Activated CD4-positive, alpha-beta T cell treated with anti-CD3 and anti-CD28 coated beads, Interleukin-2, amount 10 ng/mL, durations not matched to agents 7 days and 5 days (primary cell): Measurements from ENCODE around the gene TPSG1. TPM values are rescaled to one million over a fixed set of nuclear protein-coding genes. Genes with fewer than 3 reads are reported as not detected.

Experiments
- CTCF ChIA-PET: fragments of 350-600 bp; sonication (Branson Sonifier 250); formaldehyde crosslinking; loops from one replicate; lab custom pipeline; 2021; ENCODE audit warnings: antibody characterized with exemption; lab: Charles Lee
- POLR2A ChIA-PET: fragments of 350-600 bp; sonication (Branson Sonifier 250); formaldehyde crosslinking; loops from one replicate; lab custom pipeline; 2021; ENCODE audit warnings: antibody characterized with exemption; lab: Charles Lee
- DNase-seq: peaks from one replicate; pipeline ENCODE4 v3.0.0-alpha.2; 2020
- H3K27ac Mint-ChIP-seq: one replicate; pipeline ENCODE4 v1.8.0; 2021; ENCODE audit warnings: mild to moderate bottlenecking, moderate library complexity, mixed read lengths
- H3K27me3 Mint-ChIP-seq: one replicate; pipeline ENCODE4 v1.8.0; 2021; ENCODE audit warnings: mixed read lengths
- H3K36me3 Mint-ChIP-seq: one replicate; pipeline ENCODE4 v1.8.0; 2021; ENCODE audit warnings: low read depth, mixed read lengths
- H3K4me1 Mint-ChIP-seq: one replicate; pipeline ENCODE4 v1.8.0; 2021; ENCODE audit warnings: mixed read lengths
- H3K4me3 Mint-ChIP-seq: one replicate; pipeline ENCODE4 v1.8.0; 2021; ENCODE audit warnings: mild to moderate bottlenecking, moderate library complexity, mixed read lengths
- H3K9me3 Mint-ChIP-seq: one replicate; pipeline ENCODE4 v1.8.0; 2021; ENCODE audit warnings: mixed read lengths
- total RNA-seq, 2 experiments: library from RNA; stranded (reverse); gene quantifications; one replicate each; pipeline ENCODE4 v1.2.3, GENCODE V29; 2021

TPSG1 gene
- total RNA-seq, 2 experiments from 2014 or later = not detected

DNA sequence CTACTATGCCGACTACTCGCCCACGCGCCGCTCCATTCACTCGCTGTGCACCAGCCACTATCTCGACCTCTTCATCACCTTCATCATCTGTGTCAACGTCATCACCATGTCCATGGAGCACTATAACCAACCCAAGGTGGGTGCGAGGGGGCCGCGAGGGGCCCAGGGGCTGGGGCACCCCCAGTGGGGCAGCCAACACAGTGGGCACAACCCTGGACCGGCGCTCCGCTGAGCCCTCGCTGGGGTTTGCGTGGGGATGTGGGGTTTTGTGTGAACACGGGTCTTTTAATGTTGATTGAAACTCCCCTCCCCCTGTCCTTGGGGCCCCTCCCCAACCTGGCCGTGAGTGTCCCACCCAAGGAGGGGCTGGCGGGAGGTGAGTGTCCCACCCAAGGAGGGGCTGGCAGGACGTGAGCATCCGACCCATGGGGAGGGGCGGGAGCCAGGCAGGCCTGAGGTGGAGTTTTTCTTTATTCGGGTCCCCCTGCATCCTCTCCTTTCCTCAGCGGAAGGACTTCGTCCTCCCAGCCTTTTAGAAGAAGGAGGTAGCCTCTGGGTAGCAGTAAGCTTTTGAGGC, 11.2 kb downstream of the TPSG1 start:
- Mint-ChIP-seq H3K36me3 (no peaks in the 10 kb centered on the region), H3K9me3 (no peaks in the 10 kb centered on the region), H3K27ac (no peak overlapping the region), H3K4me3 (no peak overlapping the region), H3K27me3 (no peaks in the 10 kb centered on the region), H3K4me1 (no peaks in the 10 kb centered on the region)
- ChIA-PET POLR2A (no interaction called here), CTCF (no interaction called here)
- DNase-seq = no peak

DNA sequence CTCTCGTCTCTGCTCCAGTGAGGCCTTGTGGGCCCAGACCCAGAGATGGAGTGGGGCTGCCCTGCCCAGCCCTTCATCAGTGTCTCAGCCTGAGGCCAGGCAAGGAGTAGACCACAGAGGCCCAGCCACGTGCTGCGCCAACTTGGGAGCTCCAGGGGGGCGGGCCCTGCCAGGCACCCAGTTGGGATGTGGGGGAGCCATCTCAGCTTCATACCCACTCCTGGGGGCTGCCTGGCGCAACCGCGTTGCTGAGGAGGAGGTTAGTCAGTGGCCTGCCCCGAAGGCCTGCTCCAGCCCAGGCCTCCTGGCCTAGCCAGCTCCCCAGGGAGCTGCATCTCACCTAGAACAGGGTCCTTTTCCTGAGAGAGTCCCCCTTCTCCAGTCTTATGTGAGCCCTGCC, 11.8 kb downstream of the TPSG1 start:
- H3K4me1 Mint-ChIP-seq = peaks cover 2% of the 10 kb centered on the region
- CTCF ChIA-PET = interaction anchor here (1.0 kb wide), 1 partner anchor 520 kb away, joined by 3 read pairs; no protein-coding TSS in a partner anchor
- H3K4me3 Mint-ChIP-seq = no peak overlapping the region
- no peak overlapping the region for H3K27ac Mint-ChIP-seq
- DNase-seq = no peak
- no peaks in the 10 kb centered on the region for H3K27me3 Mint-ChIP-seq
- no peaks in the 10 kb centered on the region for H3K9me3 Mint-ChIP-seq
- H3K36me3 Mint-ChIP-seq = no peaks in the 10 kb centered on the region
- POLR2A ChIA-PET = no interaction called here

DNA sequence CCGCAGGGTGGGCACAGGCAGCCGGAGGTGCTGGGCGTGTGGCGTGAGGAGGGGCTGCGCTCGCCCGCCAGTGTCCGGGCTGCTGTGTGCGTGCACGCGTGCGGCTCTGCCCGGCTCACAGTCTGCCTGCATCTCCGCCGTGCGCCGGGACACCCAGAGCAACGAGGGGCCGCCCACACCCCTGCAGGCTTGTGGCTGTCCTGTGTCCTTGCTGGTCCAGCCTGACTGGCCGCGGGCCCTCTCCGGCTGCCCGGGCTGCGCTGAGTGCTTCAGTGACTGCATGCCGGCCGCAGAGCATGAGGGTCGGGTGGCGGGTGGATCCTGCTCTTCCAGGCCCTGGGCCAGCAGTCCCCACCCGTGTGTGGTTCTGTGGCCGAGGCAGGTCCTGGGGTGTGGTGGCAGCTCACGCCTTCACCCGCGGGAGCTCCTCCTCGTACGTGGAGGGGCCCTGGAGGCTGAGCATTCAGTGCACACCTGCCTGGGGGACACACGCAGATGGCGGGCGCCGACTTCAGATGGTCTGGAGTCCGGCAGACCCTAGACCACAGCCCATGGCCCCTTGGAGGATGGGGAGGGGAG, 12.4 kb downstream of the TPSG1 start:
- Mint-ChIP-seq H3K9me3 (no peaks in the 10 kb centered on the region), H3K27me3 (no peaks in the 10 kb centered on the region), H3K36me3 (no peaks in the 10 kb centered on the region), H3K27ac (no peak overlapping the region), H3K4me3 (no peak overlapping the region), H3K4me1 (peaks cover 4% of the 10 kb centered on the region)
- no peak for DNase-seq
- ChIA-PET POLR2A (no interaction called here), CTCF (interaction anchor here (1.0 kb wide), 1 partner anchor 520 kb away, joined by 3 read pairs; no protein-coding TSS in a partner anchor)

DNA sequence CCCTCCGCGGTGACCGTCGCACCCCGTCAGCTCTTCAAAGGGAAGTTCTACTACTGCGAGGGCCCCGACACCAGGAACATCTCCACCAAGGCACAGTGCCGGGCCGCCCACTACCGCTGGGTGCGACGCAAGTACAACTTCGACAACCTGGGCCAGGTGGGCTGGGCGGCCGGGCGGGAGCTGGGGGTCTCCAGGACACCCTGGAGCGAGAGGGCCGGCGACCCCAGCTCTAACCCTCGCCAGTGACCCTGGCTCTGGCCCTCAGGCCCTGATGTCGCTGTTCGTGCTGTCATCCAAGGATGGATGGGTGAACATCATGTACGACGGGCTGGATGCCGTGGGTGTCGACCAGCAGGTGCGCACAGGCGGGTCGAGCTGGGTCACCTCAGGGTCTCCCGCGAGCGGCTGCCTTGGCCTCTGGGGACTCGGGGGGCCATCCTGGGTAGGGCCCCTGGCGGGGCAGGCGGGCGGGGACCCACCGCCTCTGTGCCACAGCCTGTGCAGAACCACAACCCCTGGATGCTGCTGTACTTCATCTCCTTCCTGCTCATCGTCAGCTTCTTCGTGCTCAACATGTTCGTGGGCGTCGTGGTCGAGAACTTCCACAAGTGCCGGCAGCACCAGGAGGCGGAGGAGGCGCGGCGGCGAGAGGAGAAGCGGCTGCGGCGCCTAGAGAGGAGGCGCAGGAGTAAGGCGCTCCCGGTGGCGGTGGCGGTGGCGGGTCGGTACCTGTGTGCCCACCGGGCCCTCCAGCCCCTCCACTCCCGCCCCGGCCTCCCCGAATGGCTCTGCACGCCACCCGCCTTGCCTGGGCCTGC, 13.4 kb downstream of the TPSG1 start:
- Mint-ChIP-seq H3K36me3 (no peaks in the 10 kb centered on the region), H3K9me3 (no peaks in the 10 kb centered on the region), H3K27me3 (no peaks in the 10 kb centered on the region), H3K4me3 (no peak overlapping the region), H3K27ac (no peak overlapping the region), H3K4me1 (peaks cover 4% of the 10 kb centered on the region)
- ChIA-PET CTCF (no interaction called here), POLR2A (no interaction called here)
- no peak for DNase-seq

DNA sequence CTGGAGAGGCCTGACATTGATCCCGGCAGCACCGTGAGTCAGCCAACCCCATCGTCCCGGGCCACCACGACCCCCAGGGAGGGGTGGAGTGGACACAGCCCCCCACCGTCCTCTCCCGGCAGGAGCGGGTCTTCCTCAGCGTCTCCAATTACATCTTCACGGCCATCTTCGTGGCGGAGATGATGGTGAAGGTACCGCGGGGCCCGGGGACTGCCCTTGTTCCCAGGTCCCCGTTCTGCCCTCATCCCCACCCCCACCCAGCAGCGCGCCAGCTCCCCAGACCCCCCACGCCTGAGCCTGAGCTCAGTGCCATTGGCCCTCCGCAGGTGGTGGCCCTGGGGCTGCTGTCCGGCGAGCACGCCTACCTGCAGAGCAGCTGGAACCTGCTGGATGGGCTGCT, 14.6 kb downstream of the TPSG1 start:
- H3K27me3 Mint-ChIP-seq = no peaks in the 10 kb centered on the region
- H3K27ac Mint-ChIP-seq = no peak overlapping the region
- no peaks in the 10 kb centered on the region for H3K9me3 Mint-ChIP-seq
- H3K4me1 Mint-ChIP-seq = peaks cover 4% of the 10 kb centered on the region
- H3K4me3 Mint-ChIP-seq = no peak overlapping the region
- POLR2A ChIA-PET = no interaction called here
- CTCF ChIA-PET = no interaction called here
- H3K36me3 Mint-ChIP-seq = no peaks in the 10 kb centered on the region
- DNase-seq = no peak

DNA sequence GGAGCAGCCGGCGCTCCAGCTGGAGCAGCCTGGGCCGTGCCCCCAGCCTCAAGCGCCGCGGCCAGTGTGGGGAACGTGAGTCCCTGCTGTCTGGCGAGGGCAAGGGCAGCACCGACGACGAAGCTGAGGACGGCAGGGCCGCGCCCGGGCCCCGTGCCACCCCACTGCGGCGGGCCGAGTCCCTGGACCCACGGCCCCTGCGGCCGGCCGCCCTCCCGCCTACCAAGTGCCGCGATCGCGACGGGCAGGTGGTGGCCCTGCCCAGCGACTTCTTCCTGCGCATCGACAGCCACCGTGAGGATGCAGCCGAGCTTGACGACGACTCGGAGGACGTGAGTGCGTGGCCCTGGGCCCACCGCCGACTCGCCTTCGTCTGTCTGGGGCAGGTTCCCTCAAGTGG, 16.0 kb downstream of the TPSG1 start:
- Mint-ChIP-seq H3K36me3 (no peaks in the 10 kb centered on the region), H3K4me3 (no peak overlapping the region), H3K4me1 (peaks cover 4% of the 10 kb centered on the region), H3K27me3 (no peaks in the 10 kb centered on the region), H3K27ac (no peak overlapping the region), H3K9me3 (no peaks in the 10 kb centered on the region)
- DNase-seq = no peak
- CTCF ChIA-PET = no interaction called here
- POLR2A ChIA-PET = no interaction called here

DNA sequence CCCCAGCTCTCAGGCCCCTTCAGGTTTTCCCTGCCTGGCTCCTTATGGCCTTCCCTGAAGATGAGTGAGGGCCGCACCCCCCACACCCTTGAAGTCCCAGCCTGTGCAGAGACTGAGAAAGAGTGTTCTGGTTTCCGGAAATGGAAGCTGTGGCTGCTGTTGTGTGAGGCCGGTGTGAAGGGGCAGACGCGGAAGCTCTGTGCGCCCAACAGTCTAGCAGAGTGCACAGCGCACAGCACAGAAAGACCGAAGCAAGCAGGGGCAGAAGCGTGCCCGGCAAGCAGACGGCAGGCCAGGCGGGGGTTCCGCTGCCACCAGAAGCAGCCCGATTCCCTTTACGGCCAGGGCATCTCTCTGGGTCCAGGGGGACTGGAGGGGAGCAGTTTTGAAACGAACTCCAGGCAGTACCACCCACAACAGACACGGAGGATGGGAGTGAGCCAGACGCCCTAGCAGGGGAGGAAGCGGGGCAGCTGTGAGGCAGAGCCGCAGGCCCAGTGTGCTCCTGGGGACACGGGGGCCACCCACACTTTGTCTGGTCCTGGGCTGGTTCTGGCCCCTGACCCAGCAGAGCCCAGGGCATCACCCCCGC, 16.7 kb downstream of the TPSG1 start:
- H3K9me3 Mint-ChIP-seq = no peaks in the 10 kb centered on the region
- H3K4me1 Mint-ChIP-seq = peaks cover 4% of the 10 kb centered on the region
- CTCF ChIA-PET = no interaction called here
- H3K27ac Mint-ChIP-seq = peak overlapping the region; percentile 87
- H3K4me3 Mint-ChIP-seq = peak overlapping the region; percentile 56
- H3K27me3 Mint-ChIP-seq = no peaks in the 10 kb centered on the region
- POLR2A ChIA-PET = no interaction called here
- H3K36me3 Mint-ChIP-seq = no peaks in the 10 kb centered on the region
- peak; percentile 22 for DNase-seq

DNA sequence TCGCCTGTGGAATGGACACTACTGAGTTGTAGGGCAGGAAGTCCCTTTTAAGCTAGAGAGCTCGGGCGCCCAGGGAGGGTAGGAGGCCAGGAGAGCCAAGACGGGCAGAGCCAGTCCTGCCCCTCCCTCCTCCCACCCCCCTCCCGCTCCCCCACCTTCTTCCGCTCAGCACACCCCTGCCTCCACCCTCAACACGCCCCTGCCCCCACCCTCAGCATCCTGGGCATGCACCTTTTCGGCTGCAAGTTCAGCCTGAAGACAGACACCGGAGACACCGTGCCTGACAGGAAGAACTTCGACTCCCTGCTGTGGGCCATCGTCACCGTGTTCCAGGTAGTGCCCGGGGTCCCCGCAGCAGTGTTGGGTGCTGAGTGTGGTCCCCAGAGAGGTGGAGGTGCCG, 18.3 kb downstream of the TPSG1 start:
- ChIA-PET CTCF (interaction anchor here (0.9 kb wide), 1 partner anchor 170 kb away, joined by 4 read pairs; no protein-coding TSS in a partner anchor), POLR2A (no interaction called here)
- peak; percentile 24 for DNase-seq
- H3K4me1 Mint-ChIP-seq = peaks cover 4% of the 10 kb centered on the region
- no peaks in the 10 kb centered on the region for H3K27me3 Mint-ChIP-seq
- peak overlapping the region; percentile 9 for H3K27ac Mint-ChIP-seq
- no peaks in the 10 kb centered on the region for H3K9me3 Mint-ChIP-seq
- peak overlapping the region; percentile 48 for H3K4me3 Mint-ChIP-seq
- no peaks in the 10 kb centered on the region for H3K36me3 Mint-ChIP-seq

DNA sequence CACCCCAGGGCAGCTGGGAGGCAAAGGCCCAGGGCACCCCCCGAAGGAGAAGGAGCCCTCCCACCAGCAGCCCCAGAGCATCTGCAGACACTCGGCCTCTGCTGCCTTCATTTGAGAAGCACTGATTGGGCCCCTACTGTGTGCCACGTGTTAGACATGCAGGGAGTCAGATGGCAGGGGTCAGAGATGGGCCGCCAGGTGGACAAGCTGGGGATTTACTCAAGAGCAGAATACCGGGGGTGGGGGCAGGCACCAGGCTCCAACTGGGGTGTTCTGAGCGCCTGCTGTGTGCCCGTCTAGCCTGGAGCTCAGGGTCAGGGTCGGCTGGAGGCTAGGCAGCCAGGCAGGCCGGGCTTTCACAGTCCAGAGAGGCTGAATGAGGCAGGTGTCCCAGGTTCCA, 18.7 kb downstream of the TPSG1 start:
- no peaks in the 10 kb centered on the region for H3K9me3 Mint-ChIP-seq
- H3K4me3 Mint-ChIP-seq = no peak overlapping the region
- ChIA-PET CTCF (no interaction called here), POLR2A (no interaction called here)
- H3K36me3 Mint-ChIP-seq = no peaks in the 10 kb centered on the region
- H3K27me3 Mint-ChIP-seq = no peaks in the 10 kb centered on the region
- H3K27ac Mint-ChIP-seq = no peak overlapping the region
- peaks cover 4% of the 10 kb centered on the region for H3K4me1 Mint-ChIP-seq
- no peak for DNase-seq

DNA sequence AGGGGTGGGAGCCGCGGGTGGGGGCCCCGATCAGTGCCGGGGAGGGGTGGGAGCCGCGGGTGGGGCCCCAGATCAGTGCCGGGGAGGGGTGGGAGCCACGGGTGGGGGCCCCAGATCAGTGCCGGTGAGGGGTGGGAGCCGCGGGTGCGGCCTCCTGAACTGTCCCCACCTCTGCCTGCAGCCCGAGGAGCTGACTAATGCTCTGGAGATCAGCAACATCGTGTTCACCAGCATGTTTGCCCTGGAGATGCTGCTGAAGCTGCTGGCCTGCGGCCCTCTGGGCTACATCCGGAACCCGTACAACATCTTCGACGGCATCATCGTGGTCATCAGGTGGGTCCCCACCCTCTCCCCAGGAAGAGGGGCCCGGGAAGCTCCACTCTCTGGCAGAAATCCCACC, 20.1 kb downstream of the TPSG1 start:
- Mint-ChIP-seq H3K36me3 (no peaks in the 10 kb centered on the region), H3K4me3 (no peak overlapping the region), H3K9me3 (no peaks in the 10 kb centered on the region), H3K27me3 (no peaks in the 10 kb centered on the region), H3K27ac (no peak overlapping the region), H3K4me1 (peaks cover 4% of the 10 kb centered on the region)
- no peak for DNase-seq
- ChIA-PET POLR2A (no interaction called here), CTCF (no interaction called here)

DNA sequence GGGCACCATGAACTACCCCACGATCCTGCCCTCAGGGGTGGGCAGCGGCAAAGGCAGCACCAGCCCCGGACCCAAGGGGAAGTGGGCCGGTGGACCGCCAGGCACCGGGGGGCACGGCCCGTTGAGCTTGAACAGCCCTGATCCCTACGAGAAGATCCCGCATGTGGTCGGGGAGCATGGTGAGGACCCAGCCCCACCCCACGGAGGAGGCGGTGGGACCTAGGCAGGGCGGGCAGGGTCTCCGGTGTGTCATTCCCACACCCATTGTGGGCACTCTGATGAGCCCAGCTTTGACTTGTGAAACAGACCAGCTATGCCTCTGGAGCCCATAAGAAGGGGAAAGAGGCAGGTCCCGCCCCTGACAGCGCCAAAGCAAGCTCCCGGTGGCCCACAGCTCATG, 22.8 kb downstream of the TPSG1 start:
- ChIA-PET POLR2A (no interaction called here), CTCF (no interaction called here)
- no peaks in the 10 kb centered on the region for H3K36me3 Mint-ChIP-seq
- H3K4me1 Mint-ChIP-seq = no peaks in the 10 kb centered on the region
- H3K4me3 Mint-ChIP-seq = no peak overlapping the region
- H3K27me3 Mint-ChIP-seq = no peaks in the 10 kb centered on the region
- no peak overlapping the region for H3K27ac Mint-ChIP-seq
- no peak for DNase-seq
- H3K9me3 Mint-ChIP-seq = no peaks in the 10 kb centered on the region

DNA sequence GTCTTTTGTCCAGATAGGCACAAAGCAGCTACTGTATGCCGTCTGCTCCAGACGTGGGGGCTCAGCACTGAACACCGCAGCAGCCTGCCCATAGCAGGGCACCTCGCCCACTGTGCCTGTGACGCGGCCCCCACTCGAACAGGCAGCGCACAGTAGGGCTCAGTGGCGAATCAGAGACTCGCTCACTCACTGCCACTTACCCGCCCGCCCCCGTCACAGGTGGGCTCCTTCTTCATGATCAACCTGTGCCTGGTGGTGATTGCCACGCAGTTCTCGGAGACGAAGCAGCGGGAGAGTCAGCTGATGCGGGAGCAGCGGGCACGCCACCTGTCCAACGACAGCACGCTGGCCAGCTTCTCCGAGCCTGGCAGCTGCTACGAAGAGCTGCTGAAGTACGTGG, 23.6 kb downstream of the TPSG1 start:
- no peak for DNase-seq
- ChIA-PET CTCF (no interaction called here), POLR2A (no interaction called here)
- Mint-ChIP-seq H3K27ac (no peak overlapping the region), H3K4me1 (no peaks in the 10 kb centered on the region), H3K4me3 (no peak overlapping the region), H3K36me3 (no peaks in the 10 kb centered on the region), H3K9me3 (no peaks in the 10 kb centered on the region), H3K27me3 (no peaks in the 10 kb centered on the region)

DNA sequence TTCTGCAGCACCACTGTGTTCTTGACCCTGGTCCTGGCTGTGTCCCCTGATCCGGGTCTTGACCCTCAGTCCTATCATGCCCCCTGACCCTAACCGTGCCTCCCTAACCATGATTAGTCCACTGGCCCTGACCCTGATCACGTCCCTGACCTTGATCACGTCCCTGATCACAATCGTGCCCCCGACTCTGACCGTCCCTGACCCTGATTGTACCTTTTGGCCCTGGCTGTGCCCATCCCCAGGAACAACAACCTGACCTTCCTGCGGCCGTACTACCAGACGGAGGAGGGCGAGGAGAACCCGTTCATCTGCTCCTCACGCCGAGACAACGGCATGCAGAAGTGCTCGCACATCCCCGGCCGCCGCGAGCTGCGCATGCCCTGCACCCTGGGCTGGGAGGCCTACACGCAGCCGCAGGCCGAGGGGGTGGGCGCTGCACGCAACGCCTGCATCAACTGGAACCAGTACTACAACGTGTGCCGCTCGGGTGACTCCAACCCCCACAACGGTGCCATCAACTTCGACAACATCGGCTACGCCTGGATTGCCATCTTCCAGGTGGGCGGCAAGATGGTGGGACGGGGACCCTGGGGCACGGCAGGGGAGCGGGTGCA, 24.9 kb downstream of the TPSG1 start:
- no peaks in the 10 kb centered on the region for H3K9me3 Mint-ChIP-seq
- H3K4me1 Mint-ChIP-seq = no peaks in the 10 kb centered on the region
- no peak overlapping the region for H3K27ac Mint-ChIP-seq
- no peaks in the 10 kb centered on the region for H3K27me3 Mint-ChIP-seq
- ChIA-PET POLR2A (no interaction called here), CTCF (no interaction called here)
- H3K4me3 Mint-ChIP-seq = no peak overlapping the region
- no peak for DNase-seq
- no peaks in the 10 kb centered on the region for H3K36me3 Mint-ChIP-seq
